SH-SY5Y (cell line): Measurements from ENCODE around the gene PTGES3L.

ENCODE experiments used
- GATA2 ChIP-seq: IDR thresholded peaks from 2 replicates; pipeline ENCODE4 v1.6.1; 2011; ENCODE audit warnings: mild to moderate bottlenecking, low read depth, low read length
- GATA3 ChIP-seq: IDR thresholded peaks from 2 replicates; pipeline ENCODE4 v1.6.1; 2011; ENCODE audit warnings: low read depth, mild to moderate bottlenecking, low read length, moderate library complexity

The PTGES3L gene

GRCh38 chr17:43019418-43019817 lies 39.5 kb upstream of the PTGES3L start:
- TF ChIP-seq GATA3 (no peak), GATA2 (no peak)

GRCh38 chr17:43018932-43019331 lies 39.1 kb upstream of the PTGES3L start:
- TF ChIP-seq GATA3 (no peak), GATA2 (no peak)

- no peak for TF ChIP-seq GATA3
- TF ChIP-seq GATA2: no peak
Measured at GRCh38 chr17:43018008-43018853, 38.4 kb upstream of the PTGES3L start.

- TF ChIP-seq GATA2 (no peak), GATA3 (no peak)
Measured at GRCh38 chr17:43016216-43016615, 36.3 kb upstream of the PTGES3L start.

GRCh38 chr17:43015579-43015978 lies 35.7 kb upstream of the PTGES3L start:
- TF ChIP-seq GATA2: no peak
- no peak for TF ChIP-seq GATA3

DNA sequence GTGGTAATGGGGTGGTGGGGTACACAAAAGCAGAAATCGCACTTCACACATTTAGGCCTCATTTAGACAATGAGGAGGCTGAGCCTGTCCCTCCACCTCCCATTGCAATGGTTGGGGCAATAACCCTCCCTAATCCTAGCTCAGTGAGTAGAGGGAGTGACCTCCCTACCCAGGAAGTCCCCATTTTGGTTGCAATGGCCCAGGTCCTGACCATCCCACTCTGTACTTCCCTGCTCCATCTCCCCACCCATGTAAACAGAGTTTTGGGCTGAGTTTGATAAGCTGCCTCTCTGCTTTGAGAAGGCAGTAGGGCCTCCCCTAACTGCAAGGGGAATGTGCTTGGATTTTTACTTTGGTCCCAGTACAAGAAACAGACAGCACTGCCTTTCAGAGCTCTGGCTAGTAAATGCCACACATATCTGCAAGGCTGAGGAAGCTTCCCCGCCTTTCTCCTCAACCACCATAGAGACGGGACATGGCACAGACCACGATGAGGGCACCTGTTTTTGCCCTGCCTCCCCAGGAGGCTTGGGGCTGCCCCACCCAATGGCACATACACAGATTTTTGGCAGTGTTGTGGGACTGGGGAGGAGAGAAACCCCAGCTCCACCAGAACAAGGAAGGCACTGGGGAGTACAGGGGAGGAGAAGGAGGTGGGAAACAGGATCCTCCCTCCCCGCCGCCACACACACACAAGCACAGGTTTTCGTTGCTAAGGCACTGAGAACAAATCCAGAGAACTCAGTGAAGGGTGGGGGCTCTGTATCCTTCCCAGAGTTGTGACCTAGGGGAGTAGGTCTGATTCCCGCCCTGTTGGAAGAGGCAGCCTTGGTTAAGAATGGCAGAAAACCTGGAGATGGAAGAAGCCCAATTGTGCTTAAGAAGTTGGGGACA lies 35.0 kb upstream of the PTGES3L start:
- TF ChIP-seq GATA3 (no peak), GATA2 (no peak)

DNA sequence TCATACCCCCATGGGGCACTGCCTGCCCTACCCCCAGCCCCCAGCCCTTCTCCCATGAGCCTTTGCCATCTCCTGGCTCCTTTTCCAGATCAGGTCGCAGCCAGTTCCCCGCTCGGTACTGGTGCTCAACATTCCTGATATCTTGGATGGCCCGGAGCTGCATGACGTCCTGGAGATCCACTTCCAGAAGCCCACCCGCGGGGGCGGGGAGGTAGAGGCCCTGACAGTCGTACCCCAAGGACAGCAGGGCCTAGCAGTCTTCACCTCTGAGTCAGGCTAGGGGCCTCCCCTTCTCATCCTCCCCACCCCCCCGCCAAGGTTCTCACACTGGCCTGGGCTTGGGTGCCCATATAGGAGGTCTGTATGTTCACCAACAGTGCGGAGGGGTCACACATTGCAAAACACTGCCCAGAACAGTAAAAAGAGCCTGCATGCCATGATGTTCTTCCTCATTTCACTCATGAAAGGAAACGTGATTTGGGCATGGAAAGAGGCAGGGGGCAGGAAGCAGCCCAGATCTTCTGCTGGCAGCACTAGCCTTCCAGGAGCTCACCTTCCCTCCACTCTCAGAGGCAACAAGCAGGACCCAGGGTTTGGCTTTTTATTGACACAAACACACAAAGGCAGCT lies 34.3 kb upstream of the PTGES3L start:
- TF ChIP-seq GATA2 (no peak), GATA3 (no peak)

GRCh38 chr17:43013296-43013695 lies 33.4 kb upstream of the PTGES3L start:
- TF ChIP-seq GATA2: no peak
- no peak for TF ChIP-seq GATA3

DNA sequence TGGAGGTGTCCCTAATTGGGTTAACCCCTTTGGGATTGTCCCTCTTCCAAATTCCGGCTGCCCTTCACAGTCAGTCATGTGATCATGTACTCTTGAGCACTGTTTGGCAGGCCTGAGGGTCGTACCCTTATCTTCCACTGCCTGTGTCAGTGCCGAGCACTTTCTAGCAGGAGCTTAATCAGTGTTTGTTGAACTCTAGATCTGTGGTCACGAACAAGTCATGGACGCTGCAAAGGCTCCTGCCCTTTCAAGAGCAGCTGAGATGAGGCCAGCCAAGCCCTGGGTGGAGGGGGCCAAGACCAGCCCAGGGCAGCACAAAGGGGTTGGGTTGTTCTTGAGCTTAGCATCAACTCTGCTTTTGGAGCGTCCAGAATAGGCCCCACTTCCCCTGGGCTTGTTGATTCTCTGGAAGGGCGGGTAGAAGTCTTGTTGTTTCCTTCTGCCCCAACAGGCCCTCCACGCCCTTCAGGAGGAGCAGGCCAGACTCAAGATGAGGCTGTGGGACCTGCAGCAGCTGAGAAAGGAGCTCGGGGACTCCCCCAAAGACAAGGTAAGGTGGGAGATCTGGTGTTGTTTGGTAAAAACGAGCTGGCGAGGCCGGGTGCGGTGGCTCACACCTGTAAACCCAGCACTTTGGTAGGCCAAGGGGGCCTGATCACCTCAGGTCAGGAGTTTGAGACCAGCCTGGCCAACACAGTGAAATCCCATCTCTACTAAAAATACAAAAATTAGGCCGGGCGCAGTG lies 32.0 kb upstream of the PTGES3L start:
- TF ChIP-seq GATA2: no peak
- TF ChIP-seq GATA3: no peak

DNA sequence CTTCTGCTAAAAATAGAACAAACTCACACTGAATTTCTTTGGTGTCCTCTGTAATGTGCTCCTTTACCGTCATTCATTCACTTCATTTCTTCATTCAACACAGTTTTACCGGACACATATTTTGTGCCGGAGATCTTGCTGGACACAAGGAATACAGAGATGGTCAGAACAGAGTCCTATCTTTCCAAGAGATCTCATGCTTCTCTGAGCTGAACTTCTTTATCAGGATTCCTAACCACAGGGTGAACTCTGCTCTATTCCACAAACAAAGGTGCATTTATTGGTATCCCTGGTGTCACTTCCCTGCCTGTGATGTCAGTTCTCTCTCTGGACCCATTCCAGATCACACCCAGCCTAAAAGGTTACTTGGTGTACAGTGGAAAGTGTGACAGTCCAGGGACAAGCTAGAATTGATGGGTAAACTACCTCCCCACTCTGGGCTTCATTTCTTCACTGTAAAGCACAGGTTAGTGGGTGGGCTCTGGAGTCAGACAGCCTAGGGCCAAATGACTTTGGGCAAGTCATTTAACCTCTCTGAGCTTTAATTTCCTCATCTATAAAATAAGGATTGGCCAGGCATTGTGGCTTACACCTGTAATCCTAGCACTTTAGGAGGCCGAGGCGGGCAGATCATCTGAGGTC lies 30.9 kb upstream of the PTGES3L start:
- TF ChIP-seq GATA3 (no peak), GATA2 (no peak)

DNA sequence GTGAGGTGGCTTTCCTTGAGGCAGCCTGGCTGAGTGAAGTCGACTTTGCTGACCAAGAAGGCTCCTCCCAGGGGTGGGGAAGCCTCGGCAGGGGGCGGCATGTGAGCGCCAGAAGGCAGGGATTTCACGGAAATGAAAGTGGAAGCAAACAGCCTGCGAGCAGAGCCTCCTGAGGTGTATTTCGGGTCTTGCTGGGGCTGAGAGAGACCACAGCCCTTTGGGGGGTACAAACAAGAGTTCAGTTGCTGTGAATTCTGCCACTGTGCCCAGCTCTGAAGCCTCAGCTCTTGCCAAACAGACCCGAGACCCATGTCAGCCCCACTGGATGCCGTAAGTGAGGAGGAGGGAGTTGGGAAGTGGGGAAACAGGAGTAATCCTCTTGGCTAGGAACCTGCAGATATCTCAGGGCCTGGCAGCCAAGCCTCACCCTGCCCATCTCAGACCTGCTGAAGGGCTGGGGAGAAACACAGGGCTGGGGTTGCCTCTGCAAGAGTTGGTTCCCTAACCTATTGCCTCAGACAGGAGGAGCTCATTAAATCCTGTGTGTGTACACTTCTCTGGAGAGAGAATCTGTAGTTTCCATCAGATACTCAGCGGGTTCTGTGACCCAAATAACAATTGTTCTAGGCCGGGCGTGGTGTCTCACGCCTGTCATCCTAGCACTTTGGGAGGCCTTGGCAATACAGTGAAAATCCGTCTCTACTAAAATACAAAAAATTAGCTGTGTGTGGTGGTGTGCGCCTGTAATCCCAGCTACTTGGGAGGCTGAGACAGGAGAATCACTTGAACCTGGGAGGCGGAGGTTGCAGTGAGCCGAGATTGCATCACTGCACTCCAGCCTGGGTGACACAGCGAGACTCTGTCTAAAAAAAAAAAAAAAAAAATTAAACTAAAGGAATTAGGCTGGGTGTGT lies 27.0 kb upstream of the PTGES3L start, which contains the start of gene IFI35:
TSS of gene IFI35 (plus strand) at position 146 of the 913 bp plus-strand sequence. CDS start at position 310, 164 bp downstream.
- TF ChIP-seq GATA2: no peak
- TF ChIP-seq GATA3: no peak

- TF ChIP-seq GATA3 (no peak), GATA2 (no peak)
Measured at GRCh38 chr17:43003542-43004172, 23.8 kb upstream of the PTGES3L start.
